Measurements from ENCODE around the gene GALNT18.

Gene GALNT18

GRCh38 chr11:11571893-11572292 lies 49.9 kb downstream of the GALNT18 start:
- DNase-seq = no peak
- no peak for TF ChIP-seq CTCF (IDR thresholded peaks at IDR 0.05; ENCODE audit: low read depth, low read length)
- Histone ChIP-seq H3K36me3 (no peaks in the 10 kb centered on the region), H3K4me3 (ENCODE audit: low read depth, low read length) (no peak overlapping the region), H3K27me3 (no peaks in the 10 kb centered on the region), H3K9me3 (no peaks in the 10 kb centered on the region), H3K4me1 (no peaks in the 10 kb centered on the region)

GRCh38 chr11:11570823-11571222 lies 51.0 kb downstream of the GALNT18 start:
- H3K4me1 ChIP-seq = no peaks in the 10 kb centered on the region
- no peak overlapping the region for H3K4me3 ChIP-seq (ENCODE audit: low read depth, low read length)
- no peaks in the 10 kb centered on the region for H3K9me3 ChIP-seq
- no peaks in the 10 kb centered on the region for H3K27me3 ChIP-seq
- no peaks in the 10 kb centered on the region for H3K36me3 ChIP-seq
- TF ChIP-seq CTCF (IDR thresholded peaks at IDR 0.05; ENCODE audit: low read depth, low read length) = no peak
- no peak for DNase-seq

- Histone ChIP-seq H3K4me3 (ENCODE audit: low read depth, low read length) (no peak overlapping the region), H3K9me3 (no peaks in the 10 kb centered on the region), H3K27me3 (no peaks in the 10 kb centered on the region), H3K36me3 (no peaks in the 10 kb centered on the region), H3K4me1 (no peaks in the 10 kb centered on the region)
- no peak for DNase-seq
- TF ChIP-seq CTCF (IDR thresholded peaks at IDR 0.05; ENCODE audit: low read depth, low read length) = no peak
Measured at GRCh38 chr11:11569936-11570491, 51.8 kb downstream of the GALNT18 start.

GRCh38 chr11:11568651-11569229 lies 53.1 kb downstream of the GALNT18 start:
- Histone ChIP-seq H3K27me3 (no peaks in the 10 kb centered on the region), H3K4me3 (ENCODE audit: low read depth, low read length) (no peak overlapping the region), H3K9me3 (no peaks in the 10 kb centered on the region), H3K36me3 (no peaks in the 10 kb centered on the region), H3K4me1 (no peaks in the 10 kb centered on the region)
- no peak for DNase-seq
- no peak for TF ChIP-seq CTCF (IDR thresholded peaks at IDR 0.05; ENCODE audit: low read depth, low read length)

GRCh38 chr11:11567936-11568650 lies 53.7 kb downstream of the GALNT18 start:
- no peaks in the 10 kb centered on the region for H3K9me3 ChIP-seq
- H3K4me1 ChIP-seq = no peaks in the 10 kb centered on the region
- no peaks in the 10 kb centered on the region for H3K27me3 ChIP-seq
- no peak for DNase-seq
- no peaks in the 10 kb centered on the region for H3K36me3 ChIP-seq
- TF ChIP-seq CTCF (IDR thresholded peaks at IDR 0.05; ENCODE audit: low read depth, low read length) = no peak
- H3K4me3 ChIP-seq (ENCODE audit: low read depth, low read length) = no peak overlapping the region

GRCh38 chr11:11565636-11566035 lies 56.2 kb downstream of the GALNT18 start:
- H3K27me3 ChIP-seq = no peaks in the 10 kb centered on the region
- no peaks in the 10 kb centered on the region for H3K4me1 ChIP-seq
- no peaks in the 10 kb centered on the region for H3K9me3 ChIP-seq
- DNase-seq = no peak
- H3K4me3 ChIP-seq (ENCODE audit: low read depth, low read length) = no peak overlapping the region
- no peaks in the 10 kb centered on the region for H3K36me3 ChIP-seq
- TF ChIP-seq CTCF (IDR thresholded peaks at IDR 0.05; ENCODE audit: low read depth, low read length) = no peak
